Upper lobe of left lung (tissue), 4 donors: ENCODE data around the gene NR3C2.

Experiments used
- EP300 ChIP-seq, 4 donors: sonication (generic); formaldehyde crosslinking; IDR thresholded peaks; one replicate each; pipeline ENCODE4 v1.5.1; 2017; ENCODE audit warnings: antibody characterized with exemption in 4 of 4, control low read depth in 2 of 4
- POLR2A ChIP-seq, 4 donors: fragments of 450-650 bp; IDR thresholded peaks; one replicate each; pipeline ENCODE4 v1.5.1; 2016 to 2017; ENCODE audit warnings: antibody characterized with exemption in 4 of 4, mild to moderate bottlenecking in 2 of 4
- POLR2AphosphoS5 ChIP-seq, 2 donors: sonication (generic); formaldehyde crosslinking; IDR thresholded peaks; one replicate each; pipeline ENCODE4 v1.5.1; 2017; ENCODE audit warnings: antibody characterized with exemption in 2 of 2
- TF ChIP-seq, protein P1 (sequence below), 6 experiments: fragments of 450-650 bp in 4 of 6; fragments of 200-600 bp in 2 of 6; sonication (generic) in 2 of 6; IDR thresholded peaks; one replicate each; pipeline ENCODE4 v1.5.1; 2016 to 2019; ENCODE audit warnings: antibody characterized with exemption in 6 of 6

DNA sequence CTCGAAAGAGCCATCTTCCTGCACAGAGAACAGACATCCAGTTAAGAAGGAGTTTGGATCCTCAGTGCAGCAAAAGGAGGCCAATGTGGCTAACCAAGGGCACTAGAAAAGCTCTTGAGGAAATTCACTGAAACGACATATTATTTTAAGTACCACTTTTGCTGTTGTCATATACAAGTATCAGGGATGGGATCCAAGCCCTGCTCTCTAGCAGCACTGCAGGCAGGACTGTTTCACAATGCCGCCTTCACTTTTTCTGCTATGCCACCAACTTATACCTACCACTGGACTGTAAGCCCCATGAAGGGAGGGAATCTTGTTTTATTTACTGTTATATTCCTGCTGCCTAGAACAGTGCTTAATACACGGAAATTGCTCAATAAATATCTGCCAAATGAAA, 299.0 kb downstream of the NR3C2 start:
- no peak for TF ChIP-seq EP300 (IDR thresholded peaks at IDR 0.05)
- TF ChIP-seq, protein P1, sequence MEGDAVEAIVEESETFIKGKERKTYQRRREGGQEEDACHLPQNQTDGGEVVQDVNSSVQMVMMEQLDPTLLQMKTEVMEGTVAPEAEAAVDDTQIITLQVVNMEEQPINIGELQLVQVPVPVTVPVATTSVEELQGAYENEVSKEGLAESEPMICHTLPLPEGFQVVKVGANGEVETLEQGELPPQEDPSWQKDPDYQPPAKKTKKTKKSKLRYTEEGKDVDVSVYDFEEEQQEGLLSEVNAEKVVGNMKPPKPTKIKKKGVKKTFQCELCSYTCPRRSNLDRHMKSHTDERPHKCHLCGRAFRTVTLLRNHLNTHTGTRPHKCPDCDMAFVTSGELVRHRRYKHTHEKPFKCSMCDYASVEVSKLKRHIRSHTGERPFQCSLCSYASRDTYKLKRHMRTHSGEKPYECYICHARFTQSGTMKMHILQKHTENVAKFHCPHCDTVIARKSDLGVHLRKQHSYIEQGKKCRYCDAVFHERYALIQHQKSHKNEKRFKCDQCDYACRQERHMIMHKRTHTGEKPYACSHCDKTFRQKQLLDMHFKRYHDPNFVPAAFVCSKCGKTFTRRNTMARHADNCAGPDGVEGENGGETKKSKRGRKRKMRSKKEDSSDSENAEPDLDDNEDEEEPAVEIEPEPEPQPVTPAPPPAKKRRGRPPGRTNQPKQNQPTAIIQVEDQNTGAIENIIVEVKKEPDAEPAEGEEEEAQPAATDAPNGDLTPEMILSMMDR (IDR thresholded peaks at IDR 0.05) = no peak
- TF ChIP-seq POLR2A (IDR thresholded peaks at IDR 0.05) = no peak
- TF ChIP-seq POLR2AphosphoS5 (IDR thresholded peaks at IDR 0.05) = no peak
